Kidney (tissue), 14 donors: ENCODE data around the gene SPTLC2. TPM values are rescaled to one million over a fixed set of nuclear protein-coding genes. Genes with fewer than 3 reads are reported as not detected.

Experiments used
- DNase-seq, 5 donors: peaks; one replicate each; pipeline ENCODE4 v3.0.0-alpha.2; 2013 to 2020
- FAIRE-seq: peaks from 2 replicates; lab custom pipeline; 2012; peaks lifted over from hg19 to GRCh38; lab: Jason Lieb, UNC
- H3K27ac ChIP-seq, 2 donors: one replicate each; pipeline ENCODE4 v1.7.0; 2013; ENCODE audit warnings: low read depth in 2 of 2, low read length in 2 of 2, inconsistent platforms in 1 of 2
- H3K27me3 ChIP-seq: one replicate; pipeline ENCODE4 v1.7.1; 2013; ENCODE audit warnings: low read length, inconsistent platforms; ENCODE audit not compliant: control insufficient read depth, insufficient read depth
- H3K36me3 ChIP-seq, 3 donors: one replicate each; pipeline versions ENCODE4 v1.7.0 to v1.7.1; 2013; ENCODE audit warnings: low read length in 3 of 3, control low read depth in 1 of 3, inconsistent platforms in 1 of 3; ENCODE audit not compliant: insufficient read depth in 3 of 3, control insufficient read depth in 2 of 3
- H3K4me1 ChIP-seq, 3 donors: one replicate each; pipeline versions ENCODE4 v1.7.0 to v1.7.1; 2013; ENCODE audit warnings: low read length in 3 of 3, inconsistent platforms in 1 of 3, low read depth in 1 of 3; ENCODE audit not compliant: control insufficient read depth in 2 of 3, insufficient read depth in 2 of 3
- H3K4me3 ChIP-seq, 3 donors: one replicate each; pipeline versions ENCODE4 v1.7.0 to v1.8.1; 2013; ENCODE audit warnings: low read length in 3 of 3, control low read depth in 1 of 3, inconsistent platforms in 1 of 3
- H3K9ac ChIP-seq, 3 donors: one replicate each; pipeline versions ENCODE4 v1.7.0 to v1.7.1; 2013; ENCODE audit warnings: low read length in 3 of 3, control low read depth in 1 of 3, inconsistent platforms in 1 of 3
- H3K9me3 ChIP-seq, 3 donors: one replicate each; pipeline versions ENCODE4 v1.7.0 to v1.7.1; 2013; ENCODE audit warnings: low read length in 3 of 3, control low read depth in 1 of 3, inconsistent platforms in 1 of 3; ENCODE audit not compliant: control insufficient read depth in 2 of 3, insufficient read depth in 1 of 3
- intact Hi-C: fragments of 100-400 bp; cut with DNase I; formaldehyde crosslinking; loops from one replicate; pipeline ENCODE4 v1.11.1; 2022
- polyA plus RNA-seq: library from polyadenylated mRNA; stranded (reverse); fragments of 350-450 nt; fragmentation: Illumina TruSeq; extraction: RNeasy Lipid Tissue Mini Kit (QIAGEN cat#74804); gene quantifications from one replicate; pipeline ENCODE4 v1.2.3, GENCODE V29; 2014; ENCODE audit warnings: low read depth, low replicate concordance; ENCODE audit not compliant: insufficient read depth
- total RNA-seq: library from RNA; stranded (reverse); fragmentation: NEBNext Ultra II Directional; extraction: Animal tissue kit (Norgen Biotek cat#: 25700); gene quantifications from one replicate; pipeline ENCODE4 v1.2.1, GENCODE V29; 2021
- TF ChIP-seq, protein P1 (sequence below): IDR thresholded peaks from 3 replicates; pipeline ENCODE4 v1.5.1; 2012; ENCODE audit warnings: mild to moderate bottlenecking, moderate library complexity, borderline replicate concordance; ENCODE audit not compliant: insufficient read depth; ENCODE audit errors: extremely low read depth
- donor health status: control.
- donor health status: control.
- donor health status: control.
- donor health status: control.
- donor health status: control.
- donor health status: DM: yes; HTN: yes; CAD: no.
- donor health status: Normal renal cell carcinoma (clear cell type).

Gene SPTLC2
- total and polyA plus RNA-seq, 2 donors from 2014 or later: 17.0 to 66.1 TPM

DNA sequence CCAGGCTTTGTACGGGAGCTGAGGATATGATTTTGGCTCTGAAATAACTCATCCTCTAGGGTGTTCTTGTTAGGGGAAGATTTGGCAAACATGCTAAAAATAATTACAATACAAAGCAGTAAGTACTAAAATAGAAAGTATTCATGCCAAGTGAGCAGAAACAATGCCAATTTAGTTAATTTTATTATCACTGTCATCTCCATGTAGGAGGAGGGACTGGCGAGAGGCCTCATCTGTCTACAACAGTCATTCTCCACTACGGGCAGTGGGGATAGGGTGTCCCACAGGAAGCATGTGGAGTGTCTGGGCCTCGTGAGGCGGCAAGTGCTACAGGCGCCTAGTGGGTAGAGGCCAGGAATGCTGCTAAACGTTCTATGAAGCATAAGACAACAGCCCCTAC is 121.1 kb downstream of the SPTLC2 start:
- FAIRE-seq: no peak
- H3K4me1 ChIP-seq: peaks cover 0 to 10% (median 0%) of the 10 kb centered on the region in 3 donors
- no peaks in the 10 kb centered on the region for H3K36me3 ChIP-seq
- peaks cover 3% of the 10 kb centered on the region for H3K27me3 ChIP-seq
- TF ChIP-seq, protein P1, sequence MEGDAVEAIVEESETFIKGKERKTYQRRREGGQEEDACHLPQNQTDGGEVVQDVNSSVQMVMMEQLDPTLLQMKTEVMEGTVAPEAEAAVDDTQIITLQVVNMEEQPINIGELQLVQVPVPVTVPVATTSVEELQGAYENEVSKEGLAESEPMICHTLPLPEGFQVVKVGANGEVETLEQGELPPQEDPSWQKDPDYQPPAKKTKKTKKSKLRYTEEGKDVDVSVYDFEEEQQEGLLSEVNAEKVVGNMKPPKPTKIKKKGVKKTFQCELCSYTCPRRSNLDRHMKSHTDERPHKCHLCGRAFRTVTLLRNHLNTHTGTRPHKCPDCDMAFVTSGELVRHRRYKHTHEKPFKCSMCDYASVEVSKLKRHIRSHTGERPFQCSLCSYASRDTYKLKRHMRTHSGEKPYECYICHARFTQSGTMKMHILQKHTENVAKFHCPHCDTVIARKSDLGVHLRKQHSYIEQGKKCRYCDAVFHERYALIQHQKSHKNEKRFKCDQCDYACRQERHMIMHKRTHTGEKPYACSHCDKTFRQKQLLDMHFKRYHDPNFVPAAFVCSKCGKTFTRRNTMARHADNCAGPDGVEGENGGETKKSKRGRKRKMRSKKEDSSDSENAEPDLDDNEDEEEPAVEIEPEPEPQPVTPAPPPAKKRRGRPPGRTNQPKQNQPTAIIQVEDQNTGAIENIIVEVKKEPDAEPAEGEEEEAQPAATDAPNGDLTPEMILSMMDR: no peak
- H3K4me3 ChIP-seq: no peak overlapping the region
- no peak overlapping the region for H3K27ac ChIP-seq
- H3K9me3 ChIP-seq: no peaks in the 10 kb centered on the region
- no peak for DNase-seq
- H3K9ac ChIP-seq: no peak overlapping the region
- intact Hi-C loops: no loop called here

DNA sequence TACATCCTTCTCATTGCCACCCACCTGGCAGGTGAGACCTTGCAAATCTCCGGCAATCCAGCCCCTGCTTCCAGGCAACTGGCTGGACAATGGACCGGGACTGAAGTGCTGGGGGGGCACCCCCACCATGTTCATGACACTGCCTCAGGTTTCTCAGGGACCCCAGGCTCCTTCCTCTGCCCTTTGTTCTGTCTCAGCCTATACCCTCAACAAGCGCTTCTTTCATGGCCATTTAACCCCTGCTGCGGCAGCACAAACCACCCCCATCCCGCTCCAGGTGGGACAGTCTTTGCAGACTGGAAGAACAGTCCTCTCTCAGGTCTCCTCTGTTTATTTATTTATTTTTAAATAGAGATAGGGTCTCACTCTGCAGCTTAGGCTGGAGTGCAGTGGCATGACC is 125.4 kb downstream of the SPTLC2 start:
- DNase-seq: no peak
- no peak overlapping the region for H3K4me3 ChIP-seq
- H3K4me1 ChIP-seq: no peaks in the 10 kb centered on the region
- no peaks in the 10 kb centered on the region for H3K36me3 ChIP-seq
- no peak overlapping the region for H3K9ac ChIP-seq
- TF ChIP-seq, protein P1: no peak
- FAIRE-seq: no peak
- intact Hi-C loops: no loop called here
- no peaks in the 10 kb centered on the region for H3K9me3 ChIP-seq
- H3K27ac ChIP-seq: no peak overlapping the region
- H3K27me3 ChIP-seq: no peaks in the 10 kb centered on the region

DNA sequence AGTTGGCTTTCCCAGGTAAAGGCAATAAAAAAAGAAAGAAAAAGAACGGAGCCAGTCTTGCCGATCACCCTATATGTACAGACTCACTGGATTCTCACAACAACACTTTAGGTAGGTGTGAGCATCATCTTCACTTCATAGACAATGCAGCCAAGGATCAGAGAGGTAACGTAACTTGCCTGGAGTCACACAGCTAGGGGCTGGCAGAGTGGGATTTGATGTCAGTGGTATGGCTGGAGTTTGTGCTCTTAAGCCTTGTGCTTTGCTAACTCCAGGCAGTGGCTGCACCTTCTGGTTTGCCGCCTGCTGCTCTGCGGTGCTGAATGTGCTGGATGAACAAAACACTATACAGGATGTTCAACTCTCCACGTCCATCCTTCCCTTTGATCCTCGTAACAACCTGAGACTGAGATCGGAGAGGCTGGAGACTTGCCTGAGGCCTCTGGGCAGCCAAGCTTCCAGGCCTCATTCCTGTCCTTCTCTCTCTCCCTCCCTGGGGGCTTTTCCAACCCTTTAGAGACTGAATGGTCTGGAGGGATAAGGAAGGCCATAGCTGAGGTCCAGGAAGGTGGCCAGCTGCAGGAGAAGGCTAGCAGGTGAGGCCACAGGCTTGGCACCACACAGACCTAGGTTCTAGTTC is 126.0 kb downstream of the SPTLC2 start:
- no peak overlapping the region for H3K27ac ChIP-seq
- no peaks in the 10 kb centered on the region for H3K4me1 ChIP-seq
- intact Hi-C loops: no loop called here
- H3K9ac ChIP-seq: no peak overlapping the region
- no peaks in the 10 kb centered on the region for H3K9me3 ChIP-seq
- TF ChIP-seq, protein P1: no peak
- no peak for FAIRE-seq
- H3K27me3 ChIP-seq: no peaks in the 10 kb centered on the region
- no peaks in the 10 kb centered on the region for H3K36me3 ChIP-seq
- DNase-seq: no peak
- no peak overlapping the region for H3K4me3 ChIP-seq
